Activated naive CD4-positive, alpha-beta T cell treated with Interleukin-2 at 50 U/mL for 16 hours (primary cell): Measurements from ENCODE around the gene NAXD.
"Not testable (repeated sequence)": the region's sequence is repeated elsewhere in the genome, so short reads cannot be mapped to it uniquely, and the experiment has no call there.

ENCODE experiments used
- DNase-seq: peaks from one replicate; pipeline ENCODE4 v3.0.0-alpha.2; 2020

The NAXD gene

GRCh38 chr13:110597041-110597689, 18.2 kb upstream of the NAXD start:
- no peak for DNase-seq

- DNase-seq, result no peak
Observed at GRCh38 chr13:110600261-110600819, 15.0 kb upstream of the NAXD start.

- DNase-seq, result no peak
Observed at GRCh38 chr13:110600980-110601379, 14.4 kb upstream of the NAXD start.

- no peak for DNase-seq
Observed at GRCh38 chr13:110605132-110605531, 10.2 kb upstream of the NAXD start.

GRCh38 chr13:110606281-110606680, 9.1 kb upstream of the NAXD start:
- not testable (repeated sequence) for DNase-seq

- no peak for DNase-seq
Observed at GRCh38 chr13:110607675-110608224, 7.6 kb upstream of the NAXD start.

- DNase-seq, result peak; percentile 38
Observed at GRCh38 chr13:110610955-110611595, 4.3 kb upstream of the NAXD start.

- no peak for DNase-seq
Observed at GRCh38 chr13:110615005-110615321, 382 bp upstream of the NAXD start.

- DNase-seq, result peak; percentile 57
Observed at GRCh38 chr13:110616103-110617101, 1.1 kb downstream of the NAXD start.

- no peak for DNase-seq
Observed at GRCh38 chr13:110617321-110618072, 2.2 kb downstream of the NAXD start.

- no peak for DNase-seq
Observed at GRCh38 chr13:110618167-110618566, 2.8 kb downstream of the NAXD start.

GRCh38 chr13:110618780-110619179, 3.4 kb downstream of the NAXD start:
- no peak for DNase-seq

GRCh38 chr13:110620596-110620995, 5.3 kb downstream of the NAXD start:
- DNase-seq, result no peak

- no peak for DNase-seq
Observed at GRCh38 chr13:110624766-110625756, 9.7 kb downstream of the NAXD start.

GRCh38 chr13:110625771-110626321, 10.5 kb downstream of the NAXD start:
- no peak for DNase-seq

GRCh38 chr13:110626521-110626920, 11.2 kb downstream of the NAXD start:
- no peak for DNase-seq

GRCh38 chr13:110627351-110627750, 12.0 kb downstream of the NAXD start:
- DNase-seq, result no peak

- DNase-seq, result no peak
Observed at GRCh38 chr13:110627761-110628476, 12.6 kb downstream of the NAXD start.

- DNase-seq, result no peak
Observed at GRCh38 chr13:110628477-110628793, 13.1 kb downstream of the NAXD start.
